GM18505 (cell line): ENCODE results near the gene RTP5.
"Not testable (repeated sequence)": the region's sequence is repeated elsewhere in the genome, so short reads cannot be mapped to it uniquely, and the experiment has no call there.

ENCODE experiments used
- ATAC-seq: cut with Tn5 transposase; IDR thresholded peaks from one replicate; pipeline ENCODE4 v1.9.1; 2021; ENCODE audit not compliant: unreplicated experiment
- POLR2A ChIP-seq: IDR thresholded peaks from 4 replicates; pipeline ENCODE4 v1.6.1; 2011; ENCODE audit warnings: borderline replicate concordance; ENCODE audit not compliant: insufficient read depth, insufficient read length; ENCODE audit errors: extremely low read depth

RTP5 gene

DNA sequence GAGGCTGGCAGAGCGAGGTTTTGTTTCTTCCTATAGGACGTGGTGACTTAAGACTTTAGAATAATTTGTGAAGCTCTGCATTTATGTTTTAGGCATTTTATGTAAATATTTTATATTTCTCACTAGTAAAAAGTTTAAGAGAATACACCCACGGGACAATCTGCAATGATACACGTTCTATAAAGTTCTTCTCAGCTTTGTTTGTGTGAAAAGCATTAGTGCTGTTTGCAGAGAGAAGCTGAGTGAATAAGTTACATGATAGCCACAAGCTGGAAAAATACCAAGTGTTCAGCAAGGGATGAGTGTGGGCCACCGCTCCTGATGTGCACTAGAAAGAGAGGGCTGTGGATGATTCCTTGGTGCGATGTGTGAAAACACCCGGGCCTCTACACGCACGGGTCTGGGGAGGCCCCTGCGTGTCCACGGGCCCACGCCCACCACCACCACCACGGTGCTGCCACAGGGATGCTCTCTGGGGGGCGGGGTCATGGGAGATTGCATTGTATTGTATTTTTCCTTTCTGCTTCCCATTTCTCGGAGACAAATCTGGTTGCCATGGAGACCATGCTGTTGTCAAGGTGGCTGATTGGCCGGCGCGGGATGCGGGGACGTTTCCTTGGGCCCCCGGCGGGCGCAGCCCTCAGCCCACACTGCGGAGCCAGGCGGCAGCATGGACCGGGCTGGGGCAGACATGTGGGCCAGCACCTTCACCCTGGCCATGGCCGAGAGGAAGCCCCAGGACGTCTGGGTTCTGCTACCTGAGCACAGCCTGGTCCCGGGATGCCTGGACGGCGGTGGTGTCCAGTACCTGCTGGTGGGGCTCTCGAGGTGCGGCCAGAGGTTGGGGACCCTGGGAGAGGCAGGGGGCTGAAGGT lies at the start of gene RTP5:
TSS of gene RTP5 (plus strand) at position 643 of the 875 bp plus-strand sequence. CDS start at position 671, 28 bp downstream.
- no peak for ATAC-seq
- no peak for TF ChIP-seq POLR2A

- not testable (repeated sequence) for ATAC-seq
Measured at GRCh38 chr2:241819947-241820624, 49.4 kb upstream of the RTP5 start.

GRCh38 chr2:241820625-241821384 lies 48.7 kb upstream of the RTP5 start:
- no peak for TF ChIP-seq POLR2A

DNA sequence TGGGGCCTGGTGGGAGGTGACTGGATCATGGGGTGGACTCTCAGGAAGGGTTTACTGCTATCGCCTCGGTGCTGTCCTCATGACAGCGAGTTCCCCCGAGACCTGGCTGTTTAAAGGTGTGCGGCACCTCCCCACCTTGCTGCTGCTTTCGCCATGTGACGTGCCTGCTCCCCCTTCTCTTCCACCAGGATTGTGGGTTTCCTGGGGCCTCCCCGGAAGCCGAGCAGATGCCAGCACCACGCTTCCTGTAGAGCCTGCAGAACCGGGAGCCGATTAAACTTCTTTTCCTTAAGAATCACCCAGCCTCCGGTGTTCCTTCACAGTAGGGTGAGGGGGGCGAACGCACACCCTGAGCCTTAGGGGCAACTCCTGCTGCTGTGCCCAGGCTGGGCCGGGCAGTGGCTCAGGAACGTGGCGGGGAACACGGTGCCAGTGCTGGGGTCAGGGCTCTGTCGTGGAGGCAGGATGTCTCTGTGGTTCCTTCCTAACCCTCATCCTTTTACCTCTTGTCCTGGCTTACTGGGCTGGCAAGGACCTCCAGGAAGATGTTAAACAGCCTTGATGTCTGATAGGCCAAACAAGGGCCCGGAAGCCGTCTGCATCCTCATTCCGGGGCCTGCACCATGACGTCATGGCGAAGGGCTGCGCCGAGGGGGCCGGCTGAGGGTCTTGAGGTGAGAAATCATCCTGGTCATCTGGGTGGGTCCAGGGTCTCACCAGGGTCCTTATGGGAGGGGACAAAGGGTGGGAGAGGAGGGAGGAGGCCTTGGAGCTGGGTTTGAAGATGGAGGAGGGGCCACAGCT lies 47.9 kb upstream of the RTP5 start:
- TF ChIP-seq POLR2A = no peak
- ATAC-seq = no peak

More at GRCh38 chr2:241820625-241821384, 48.7 kb upstream of the RTP5 start:
- ATAC-seq = no peak

DNA sequence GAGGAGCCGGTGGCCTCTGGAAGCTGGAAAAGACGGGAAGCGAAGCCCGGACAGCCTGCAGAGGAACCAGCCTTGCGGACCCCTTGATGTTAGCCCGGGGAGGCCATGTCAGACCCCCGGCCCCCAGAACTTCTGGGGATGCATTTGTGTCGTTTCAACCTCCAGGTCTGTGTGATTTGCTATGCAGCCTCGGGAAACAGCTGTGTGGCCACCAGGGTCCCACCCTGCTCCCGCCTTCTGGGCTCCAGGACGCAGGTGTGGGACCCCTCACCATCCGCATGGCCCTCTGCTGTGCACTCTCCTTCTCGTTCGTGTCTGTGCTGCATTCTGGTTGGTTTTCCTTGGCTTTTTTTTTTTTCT lies 47.3 kb upstream of the RTP5 start:
- no peak for TF ChIP-seq POLR2A

DNA sequence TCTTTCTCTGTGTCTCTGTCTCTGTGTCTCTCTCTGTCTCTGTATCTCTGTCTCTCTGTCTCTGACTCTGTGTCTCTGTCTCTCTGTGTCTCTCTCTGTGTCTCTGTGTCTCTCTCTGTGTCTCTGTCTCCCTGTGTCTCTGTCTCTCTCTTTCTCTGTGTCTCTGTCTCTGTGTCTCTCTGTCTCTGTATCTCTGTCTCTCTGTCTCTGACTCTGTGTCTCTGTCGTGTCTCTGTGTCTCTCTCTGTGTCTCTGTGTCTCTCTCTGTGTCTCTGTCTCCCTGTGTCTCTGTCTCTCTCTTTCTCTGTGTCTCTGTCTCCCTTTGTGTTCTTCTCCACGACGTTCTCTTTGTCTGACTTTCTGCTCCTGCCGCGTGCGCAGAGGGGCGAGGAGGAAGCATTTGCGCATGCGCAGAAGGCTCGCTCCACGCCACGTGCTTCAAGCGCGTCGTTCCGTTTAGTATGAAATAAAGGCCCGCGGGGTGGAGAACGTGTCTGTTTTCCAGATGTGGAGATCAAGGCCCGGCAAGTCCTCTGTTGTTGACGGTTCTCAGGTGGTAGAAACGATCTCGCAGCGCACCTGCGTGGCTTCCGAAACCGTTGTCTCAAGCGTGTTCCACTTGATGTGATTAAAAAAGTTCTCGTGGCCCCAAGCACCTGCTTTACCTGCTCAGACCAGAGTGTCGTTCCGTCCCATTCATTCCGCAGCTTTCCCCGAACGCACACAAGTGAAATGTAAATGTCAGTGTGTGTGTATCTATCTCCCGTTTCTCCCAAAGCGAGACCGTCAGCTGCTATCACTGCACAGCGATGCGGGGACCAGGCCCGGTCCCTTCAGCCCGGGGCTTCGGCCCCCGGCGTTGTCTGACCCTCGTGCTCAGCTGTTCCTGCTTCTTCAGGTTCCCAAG lies 45.7 kb upstream of the RTP5 start:
- not testable (repeated sequence) for ATAC-seq

More for the DNA sequence above, 47.3 kb upstream of the RTP5 start:
- ATAC-seq = no peak

DNA sequence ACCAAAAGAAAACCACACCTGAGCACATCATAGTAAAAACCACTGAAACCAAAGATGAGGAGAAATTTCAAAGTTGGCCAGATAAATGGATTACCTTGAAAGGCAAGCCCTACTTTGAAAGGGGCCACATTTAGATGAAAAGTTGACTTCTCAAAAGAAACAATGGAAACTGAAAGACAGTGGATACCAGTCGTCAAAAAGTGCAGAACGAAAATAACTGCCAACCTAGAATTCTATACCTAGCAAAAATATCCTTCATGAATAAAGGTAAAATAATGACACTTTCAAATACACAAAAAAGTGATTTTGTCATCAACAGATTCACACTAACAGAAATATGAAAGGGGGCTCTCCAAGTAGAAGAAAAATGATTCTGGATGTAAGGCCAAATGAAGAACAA lies 42.1 kb upstream of the RTP5 start:
- no peak for TF ChIP-seq POLR2A
- ATAC-seq = no peak

DNA sequence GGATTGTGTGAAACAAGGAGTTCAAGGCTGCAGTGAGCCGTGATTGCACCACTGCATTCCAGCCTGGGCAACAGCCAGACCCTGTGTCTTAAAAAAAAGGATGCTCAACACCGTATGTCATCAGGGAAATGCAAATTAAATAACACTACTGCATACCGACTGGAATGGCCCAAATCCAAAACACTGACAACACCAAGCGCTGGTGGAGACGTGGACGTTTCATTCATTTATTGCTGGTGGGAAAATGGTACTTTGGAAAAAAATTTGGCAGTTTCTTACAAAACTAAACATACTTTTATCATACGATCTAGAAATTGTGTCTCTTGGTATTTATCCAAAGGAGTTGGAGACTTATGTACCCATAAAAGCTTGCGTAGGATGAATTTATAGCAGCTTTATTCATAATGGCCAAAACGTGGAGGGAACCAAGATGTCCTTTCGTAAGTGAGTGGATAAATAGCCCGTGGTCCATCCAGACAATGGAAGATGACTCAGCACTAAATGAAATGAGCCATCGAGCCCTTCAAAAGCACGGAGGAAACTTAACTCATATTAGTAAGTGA lies 36.3 kb upstream of the RTP5 start:
- TF ChIP-seq POLR2A = no peak
- ATAC-seq = no peak

- not testable (repeated sequence) for ATAC-seq
Measured at GRCh38 chr2:241833756-241834526, 35.6 kb upstream of the RTP5 start.

GRCh38 chr2:241834527-241835210 lies 34.9 kb upstream of the RTP5 start:
- no peak for TF ChIP-seq POLR2A
- ATAC-seq = no peak

DNA sequence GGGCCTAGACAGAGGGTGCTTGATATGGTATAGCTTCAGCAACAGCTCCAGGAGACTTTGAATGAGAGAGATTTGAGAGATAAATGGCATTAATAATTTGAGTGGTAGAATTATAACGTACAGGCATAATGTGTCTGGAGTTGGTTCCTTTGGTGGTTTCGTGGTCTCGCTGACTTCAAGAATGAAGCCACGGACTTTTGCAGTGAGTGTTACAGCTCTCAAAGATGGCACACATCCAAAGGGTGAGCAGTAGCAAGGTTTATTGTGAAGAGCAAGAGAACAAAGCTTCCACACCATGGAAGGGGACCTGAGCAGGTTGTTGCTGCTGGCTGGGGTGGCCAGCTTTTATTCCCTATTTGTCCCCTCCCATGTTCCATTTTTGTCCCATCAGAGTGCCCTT lies 33.9 kb upstream of the RTP5 start:
- no peak for TF ChIP-seq POLR2A
- ATAC-seq = no peak
